ENCODE measurements around the gene HFM1.

HFM1 gene

DNA sequence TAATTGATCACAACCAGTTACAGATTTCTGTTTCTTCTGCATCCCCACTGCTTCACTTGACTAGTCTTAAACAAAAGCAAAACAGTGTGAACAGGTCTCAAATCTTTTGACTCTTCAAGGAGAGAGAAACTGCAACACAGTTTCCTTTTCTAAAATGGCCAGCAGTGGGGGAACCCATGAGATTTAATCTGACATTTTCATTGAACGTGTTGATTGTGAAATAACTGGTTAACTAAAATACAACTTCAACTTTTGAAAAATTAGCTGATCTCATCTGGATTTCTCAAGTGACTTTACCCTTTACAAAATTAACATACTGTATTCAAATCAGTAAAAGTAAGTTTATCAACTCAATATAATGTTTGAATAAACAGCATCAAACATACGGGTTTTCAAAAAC is 143.0 kb downstream of the HFM1 start:
- no peak for DNase-seq (ENCODE audit: low read depth)

- DNase-seq (ENCODE audit: low read depth): no peak
Observed at GRCh38 chr1:91245435-91245834, 159.2 kb downstream of the HFM1 start.

- no peak for DNase-seq (ENCODE audit: low read depth)
Observed at GRCh38 chr1:91244737-91245136, 159.9 kb downstream of the HFM1 start.

DNA sequence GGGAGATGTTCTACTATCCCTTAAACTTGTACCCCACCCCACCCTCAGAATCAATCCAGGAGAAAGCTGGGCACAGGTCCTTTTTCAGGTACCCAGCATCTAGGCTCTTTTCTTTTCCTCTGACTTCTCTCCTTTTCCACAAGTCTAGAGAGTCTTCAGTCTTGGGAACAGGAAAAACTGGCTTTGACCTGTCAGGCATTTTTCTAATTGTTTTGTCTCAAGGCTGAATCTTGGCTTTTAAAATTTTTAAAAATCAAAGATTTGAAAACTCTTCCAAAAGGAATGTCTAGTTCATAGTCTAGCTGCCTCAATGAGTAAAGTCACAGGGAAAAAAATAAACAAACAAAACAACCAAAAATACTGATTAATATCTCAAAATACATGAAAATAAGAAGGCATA is 161.5 kb downstream of the HFM1 start:
- DNase-seq (ENCODE audit: low read depth): no peak

DNA sequence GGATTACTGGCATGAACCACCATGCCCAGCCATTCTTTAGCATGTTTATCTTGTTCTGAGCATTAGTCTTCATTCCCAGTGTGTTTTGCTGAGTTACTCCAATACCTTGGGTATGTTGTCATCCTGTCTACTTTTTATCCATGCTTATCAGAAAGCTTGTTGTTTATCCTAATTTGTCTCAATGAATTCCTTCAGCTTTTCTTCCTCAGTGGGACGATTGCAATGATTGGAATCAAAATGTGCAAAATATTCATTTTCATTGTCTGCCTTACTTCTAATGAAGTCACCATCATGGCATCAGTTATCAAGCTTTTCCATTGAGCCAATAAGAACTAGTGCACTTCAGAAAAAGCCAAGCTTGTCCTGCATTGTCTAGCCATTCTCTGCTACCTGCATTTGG is 170.5 kb downstream of the HFM1 start:
- DNase-seq (ENCODE audit: low read depth): no peak

DNA sequence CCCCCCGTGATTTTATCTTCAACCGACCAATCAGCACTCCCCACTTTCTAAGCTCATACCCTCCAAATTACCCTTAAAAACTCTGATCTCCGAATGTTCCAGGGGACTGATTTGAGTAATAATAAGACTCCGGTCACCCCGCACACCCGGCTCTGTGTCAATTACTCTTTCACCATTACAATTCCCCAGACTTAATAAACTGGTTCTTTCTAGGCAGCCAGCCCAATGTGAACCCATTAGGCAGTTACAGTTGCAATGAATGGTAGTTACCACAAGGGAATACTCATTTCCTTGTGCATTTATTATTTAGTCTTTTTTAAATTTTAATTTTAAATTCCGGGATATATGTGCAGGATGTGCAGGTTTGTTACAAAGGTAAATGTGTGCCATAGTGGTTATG is 177.9 kb downstream of the HFM1 start:
- DNase-seq (ENCODE audit: low read depth): no peak

DNA sequence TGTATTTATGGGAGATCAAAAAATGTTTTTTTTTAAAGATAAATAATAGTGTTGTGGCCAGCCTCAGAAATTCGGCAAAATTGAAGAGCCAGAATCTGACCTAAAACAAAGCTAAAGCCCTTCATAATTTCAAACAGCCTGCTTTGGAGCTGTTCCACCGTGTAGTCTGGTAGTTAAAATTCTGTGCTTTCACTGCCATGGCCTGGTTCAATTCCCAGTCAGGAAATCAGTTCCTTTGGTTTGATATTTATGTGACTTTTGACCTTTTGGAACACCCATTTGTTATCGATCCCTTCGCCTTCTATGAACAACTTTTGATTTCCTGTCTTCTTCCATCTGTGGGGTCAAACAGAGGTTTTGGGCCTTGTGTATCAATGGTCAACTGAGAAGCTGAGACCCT is 179.8 kb downstream of the HFM1 start:
- no peak for DNase-seq (ENCODE audit: low read depth)

- no peak for DNase-seq (ENCODE audit: low read depth)
Observed at GRCh38 chr1:91221017-91221416, 183.6 kb downstream of the HFM1 start.

DNA sequence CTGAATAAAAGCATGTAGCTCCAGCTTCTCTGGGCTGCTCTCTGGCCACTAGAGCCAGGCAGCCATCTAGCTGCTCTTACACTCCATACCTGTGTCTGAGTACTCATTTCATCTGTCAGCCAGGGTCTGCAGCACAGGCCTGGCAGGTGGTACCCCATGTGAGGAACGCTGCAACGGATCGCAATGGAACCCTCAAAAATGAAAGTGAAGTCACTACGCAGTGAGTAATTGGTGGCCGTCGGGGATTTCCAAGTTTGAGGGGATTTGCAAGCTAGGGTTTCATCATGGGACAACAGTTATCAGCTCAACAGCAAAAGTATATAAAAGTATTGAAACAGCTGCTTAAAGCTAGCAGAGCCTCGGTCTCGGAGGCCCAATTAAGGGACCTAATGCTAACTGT is 186.7 kb downstream of the HFM1 start:
- no peak for DNase-seq (ENCODE audit: low read depth)

Measured in T-helper 22 cell (primary cell).